SIG-M5 treated with dmso at 0.1 percent for 504 hours (cell line): ENCODE measurements around the gene CDAN1.
A peak's percentile ranks its signal among the peaks of the same experiment; 100 is the strongest.
"Not testable (repeated sequence)": the region's sequence is repeated elsewhere in the genome, so short reads cannot be mapped to it uniquely, and the experiment has no call there.

Experiments used
- DNase-seq: peaks from one replicate; lab custom pipeline; 2025; ENCODE audit not compliant: unreplicated experiment; lab: John Stamatoyannopoulos, UW

CDAN1 gene

DNA sequence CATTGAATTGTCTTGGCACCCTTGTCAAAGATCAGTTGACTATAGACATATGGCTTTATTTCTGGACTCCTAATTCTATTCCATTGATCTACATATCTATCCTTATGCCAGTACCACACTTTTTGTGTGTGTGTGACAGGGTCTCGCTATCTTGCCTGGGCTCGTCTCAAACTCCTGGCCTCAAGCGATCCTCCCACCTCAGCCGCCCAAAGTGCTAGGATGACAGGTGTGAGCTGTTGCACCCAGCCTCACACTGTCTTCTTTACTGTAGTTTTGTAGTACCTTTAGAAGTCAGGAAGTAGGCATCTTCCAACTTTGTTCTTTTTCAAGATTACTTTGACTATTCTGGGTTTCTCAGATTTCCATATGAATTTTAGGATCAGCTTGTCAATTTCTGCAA is 24.3 kb downstream of the CDAN1 start:
- no peak for DNase-seq

DNA sequence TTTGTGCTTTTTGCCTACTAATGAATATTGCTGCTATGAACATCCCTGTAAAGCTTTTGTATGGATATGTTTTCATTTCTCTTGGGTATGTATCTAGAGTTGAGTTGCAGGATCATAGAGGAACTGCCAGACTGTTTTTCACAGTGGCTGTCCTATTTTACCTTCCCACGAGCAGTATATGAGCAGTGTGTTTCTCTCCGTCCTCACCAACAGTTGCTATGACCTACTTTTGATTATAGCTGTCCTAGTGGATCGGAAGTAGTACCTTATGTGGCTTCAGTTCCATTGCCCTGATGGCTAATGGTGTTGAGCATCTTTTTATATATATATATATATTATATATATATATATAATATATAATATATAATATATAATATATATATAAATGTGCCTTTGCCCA is 25.2 kb downstream of the CDAN1 start:
- no peak for DNase-seq

DNA sequence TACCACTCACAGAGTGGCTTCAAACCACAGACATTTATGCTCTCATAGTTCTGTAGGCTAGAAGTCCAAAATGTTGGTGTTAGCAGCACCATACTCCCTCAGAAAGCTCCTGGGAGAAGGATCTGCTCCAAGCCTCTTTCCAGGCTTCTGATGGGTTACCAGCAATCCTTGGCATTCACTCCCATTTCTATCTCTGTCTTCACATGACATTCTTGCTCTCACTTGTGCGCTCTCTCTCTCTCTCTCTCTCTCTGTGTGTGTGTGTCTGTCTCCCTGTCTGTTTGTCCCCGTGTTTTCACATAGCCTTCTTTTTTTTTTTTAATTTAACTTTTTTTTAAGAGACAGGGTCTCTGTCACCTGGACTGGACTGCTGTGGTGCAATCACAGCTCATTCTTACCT is 26.3 kb downstream of the CDAN1 start:
- no peak for DNase-seq

DNA sequence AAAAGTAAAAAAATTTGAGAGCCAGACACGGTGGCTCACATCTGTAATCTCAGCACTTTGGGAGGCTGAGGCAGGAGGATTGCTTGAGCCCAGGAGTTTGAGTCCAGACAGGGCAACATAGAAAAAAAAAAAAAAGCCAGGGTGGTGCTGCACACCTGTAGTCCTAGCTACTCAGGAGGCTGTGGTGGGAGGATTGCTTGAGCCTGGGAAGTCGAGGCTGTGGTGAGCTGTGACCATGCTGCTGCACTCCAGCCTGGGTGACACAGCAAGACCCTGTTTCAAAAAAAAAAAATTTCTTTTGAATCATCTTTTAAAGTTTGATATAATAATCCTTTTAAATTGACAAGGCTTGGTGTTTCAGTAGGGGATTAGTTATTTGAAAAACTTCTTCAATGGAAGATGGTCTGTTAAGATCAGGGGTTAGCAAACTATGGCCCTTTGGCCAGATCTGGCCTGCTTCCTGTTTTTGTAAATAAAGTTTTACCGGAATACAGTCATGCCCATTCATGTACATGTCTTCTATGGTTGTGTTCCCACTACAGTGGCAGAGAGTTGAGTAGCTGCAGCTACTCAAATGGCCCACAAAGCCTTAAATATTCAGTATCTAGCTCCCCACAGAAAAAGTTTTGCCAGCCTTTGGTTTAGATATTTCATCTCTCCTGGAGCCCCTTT is 28.9 kb downstream of the CDAN1 start:
- no peak for DNase-seq

DNA sequence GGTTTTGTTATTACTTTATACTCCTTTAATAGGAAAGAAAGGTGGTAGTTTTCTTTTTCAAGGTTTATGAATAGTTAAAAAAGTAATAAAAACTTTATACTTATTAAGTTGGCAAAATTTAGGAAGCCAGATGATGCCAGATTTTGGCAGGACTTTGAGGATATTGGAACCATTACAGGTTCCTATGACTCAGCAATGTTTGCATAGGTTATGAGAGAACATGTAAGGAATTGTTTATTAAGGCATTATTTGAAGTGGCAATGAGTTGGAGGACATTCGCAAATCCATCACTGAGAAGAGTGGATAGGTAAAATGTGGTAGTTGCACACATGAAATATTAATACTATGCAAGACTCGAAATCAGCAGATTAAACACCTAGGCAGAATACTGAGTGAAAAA is 29.9 kb downstream of the CDAN1 start:
- DNase-seq: no peak

DNA sequence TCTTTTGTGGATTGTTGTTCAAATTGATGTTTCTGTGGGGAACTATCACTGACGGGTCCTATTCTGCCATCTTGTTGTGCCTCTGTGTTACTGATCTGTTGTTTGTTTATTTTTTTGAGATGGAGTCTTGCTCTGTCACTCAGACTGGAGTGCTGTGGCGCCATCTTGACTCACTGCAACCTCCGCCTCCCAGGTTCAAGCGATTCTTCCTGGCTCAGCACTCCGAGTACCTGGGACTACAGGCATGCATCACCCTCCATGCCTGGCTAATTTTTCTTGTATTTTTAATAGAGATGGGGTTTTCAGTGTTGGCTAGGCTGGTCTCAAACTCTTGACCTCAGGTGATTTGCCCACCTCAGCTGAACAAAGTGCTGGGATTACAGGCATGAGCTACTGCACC is 31.6 kb downstream of the CDAN1 start:
- no peak for DNase-seq

DNA sequence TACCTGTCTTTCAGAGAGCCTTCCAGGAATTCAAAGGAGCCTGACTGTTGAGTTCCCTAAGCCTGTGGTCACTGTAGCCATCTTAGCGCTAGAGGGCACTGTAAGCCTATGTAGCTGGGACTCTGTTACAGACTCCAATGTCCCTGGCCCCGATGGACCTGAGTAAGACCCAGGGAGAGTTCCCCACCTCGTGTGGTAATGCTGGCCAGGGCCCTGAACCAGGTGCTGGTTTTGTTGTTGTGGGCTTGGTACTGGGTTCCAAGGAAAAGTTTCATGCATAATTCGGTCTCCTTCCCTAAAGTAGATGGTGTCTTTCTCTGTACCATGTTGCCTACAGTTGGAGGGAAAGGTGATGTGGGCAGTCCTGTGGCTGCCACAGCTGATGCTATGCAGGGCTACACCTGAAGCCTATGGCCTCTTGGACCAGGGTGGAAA is 32.4 kb downstream of the CDAN1 start:
- peak; percentile 51 for DNase-seq

DNA sequence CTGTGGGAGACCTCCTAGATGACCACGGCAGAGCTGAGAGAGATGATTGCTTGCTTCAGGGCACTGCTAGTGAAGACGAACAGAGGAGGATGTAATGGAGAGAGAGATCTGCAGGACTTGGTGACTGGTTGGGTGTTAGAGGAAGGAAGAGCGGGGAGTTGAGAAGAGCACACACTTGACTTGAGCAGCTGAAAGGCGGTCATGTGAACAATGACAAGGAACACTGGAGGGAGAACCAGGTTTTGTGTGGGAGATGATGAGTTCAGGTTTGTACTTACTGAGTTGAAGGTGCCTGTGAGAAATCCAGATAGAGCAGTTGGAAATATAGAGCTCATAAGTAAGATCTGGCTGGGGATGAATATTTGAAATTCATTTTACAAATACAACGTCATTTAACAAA is 40.3 kb downstream of the CDAN1 start:
- no peak for DNase-seq

DNA sequence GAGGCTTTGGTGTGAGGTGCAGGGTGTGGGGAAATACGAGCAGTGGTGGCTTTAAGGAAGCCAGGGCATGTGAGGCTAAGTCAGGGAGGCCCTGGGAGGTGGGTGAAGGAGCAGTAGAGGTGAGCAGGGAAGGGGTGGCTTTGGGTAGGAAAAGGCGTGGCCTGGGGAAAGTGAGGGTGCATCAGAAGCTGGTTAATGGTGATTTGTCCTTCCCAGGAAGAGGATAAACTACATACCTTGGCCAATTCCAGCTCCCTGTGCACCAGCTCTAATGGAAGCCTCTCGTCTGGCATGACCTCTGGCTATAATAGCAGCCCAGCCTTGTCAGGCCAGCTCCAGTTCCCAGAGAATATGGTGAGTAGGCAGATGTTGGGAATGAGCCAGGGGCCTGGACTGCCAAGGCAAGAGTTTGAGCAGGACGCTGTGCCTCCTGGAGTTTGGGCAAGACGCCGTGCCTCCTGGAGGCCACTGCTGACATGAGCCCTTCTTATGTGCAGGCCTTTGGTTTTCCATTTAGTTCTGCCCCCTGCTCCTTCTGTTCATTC is 41.3 kb downstream of the CDAN1 start:
- no peak for DNase-seq

DNA sequence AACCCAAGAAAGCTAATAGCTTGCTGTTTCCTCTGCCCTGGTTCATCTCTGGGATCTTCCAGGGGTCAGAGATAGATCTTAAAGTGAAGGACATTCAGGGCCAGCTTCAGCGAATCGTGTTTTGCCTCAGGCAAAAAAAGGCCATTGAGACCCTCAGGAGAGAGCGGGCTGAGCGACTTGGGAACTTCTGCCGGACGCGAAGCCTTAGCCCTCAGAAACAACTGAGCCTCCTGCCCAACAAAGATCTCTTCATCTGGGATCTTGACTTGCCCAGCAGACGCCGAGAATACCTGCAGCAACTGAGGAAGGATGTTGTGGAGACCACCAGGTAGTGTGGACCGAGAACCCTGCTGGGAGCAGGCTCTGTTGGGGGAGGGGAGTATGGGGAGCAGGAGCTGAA is 42.5 kb downstream of the CDAN1 start:
- no peak for DNase-seq

DNA sequence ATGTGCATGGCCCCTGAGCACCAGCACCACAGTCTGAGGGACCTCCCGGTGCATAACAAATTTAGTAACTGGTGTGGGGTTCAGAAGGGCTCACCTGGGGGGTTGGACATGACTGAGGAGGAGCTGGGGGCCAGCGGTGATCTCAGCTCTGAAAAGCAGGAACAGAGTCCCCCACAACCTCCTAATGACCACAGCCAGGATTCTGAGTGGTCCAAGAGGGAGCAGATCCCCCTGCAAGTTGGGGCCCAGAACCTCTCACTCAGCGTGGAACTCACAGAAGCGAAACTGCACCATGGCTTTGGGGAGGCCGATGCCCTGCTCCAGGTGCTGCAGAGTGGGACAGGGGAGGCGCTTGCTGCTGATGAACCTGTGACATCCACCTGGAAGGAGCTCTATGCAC is 43.0 kb downstream of the CDAN1 start:
- no peak for DNase-seq

DNA sequence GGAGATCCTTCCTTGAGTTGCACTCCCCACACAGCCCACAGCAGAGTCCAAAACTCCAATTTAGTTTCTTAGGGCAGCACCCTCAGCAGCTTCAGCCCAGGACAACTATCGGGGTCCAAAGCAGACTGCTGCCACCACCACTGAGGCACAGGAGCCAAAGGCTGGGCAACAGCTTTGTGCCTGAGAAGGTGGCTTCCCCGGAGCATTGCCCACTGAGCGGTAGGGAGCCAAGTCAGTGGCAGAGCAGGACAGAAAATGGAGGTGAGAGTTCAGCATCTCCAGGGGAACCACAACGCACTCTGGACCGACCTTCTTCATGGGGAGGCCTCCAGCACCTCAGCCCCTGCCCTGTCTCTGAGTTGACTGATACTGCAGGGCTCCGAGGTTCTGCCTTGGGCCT is 43.4 kb downstream of the CDAN1 start:
- DNase-seq: no peak

DNA sequence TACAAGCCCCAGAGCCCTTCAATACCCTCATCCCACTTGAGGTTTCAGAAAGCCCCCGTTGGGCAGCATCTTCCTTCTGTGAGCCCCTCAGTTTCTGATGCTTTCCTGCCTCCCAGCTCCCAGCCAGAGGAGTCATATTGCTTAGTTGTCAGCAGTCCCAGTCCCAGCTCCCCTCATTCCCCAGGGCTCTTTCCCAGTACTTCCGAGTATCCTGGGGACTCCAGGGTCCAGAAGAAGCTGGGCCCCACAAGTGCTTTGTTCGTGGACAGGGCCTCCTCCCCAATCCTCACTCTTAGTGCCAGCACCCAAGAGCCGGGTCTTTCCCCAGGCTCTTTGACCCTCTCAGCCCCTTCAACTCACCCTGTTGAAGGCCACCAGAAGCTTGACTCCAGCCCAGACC is 43.9 kb downstream of the CDAN1 start:
- no peak for DNase-seq

DNA sequence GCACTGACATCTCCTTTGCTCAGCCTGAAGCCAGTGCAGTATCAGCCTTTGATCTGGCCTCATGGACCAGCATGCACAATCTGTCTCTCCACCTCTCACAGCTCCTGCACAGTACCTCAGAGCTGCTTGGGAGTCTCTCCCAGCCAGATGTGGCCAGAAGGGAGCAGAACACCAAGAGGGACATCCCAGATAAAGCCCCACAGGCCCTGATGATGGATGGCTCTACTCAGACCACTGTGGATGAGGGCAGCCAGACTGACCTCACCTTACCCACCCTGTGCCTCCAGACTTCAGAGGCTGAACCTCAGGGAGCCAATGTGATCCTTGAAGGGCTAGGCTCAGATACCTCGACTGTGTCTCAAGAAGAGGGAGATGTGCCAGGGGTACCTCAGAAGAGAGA is 44.4 kb downstream of the CDAN1 start:
- DNase-seq: no peak

DNA sequence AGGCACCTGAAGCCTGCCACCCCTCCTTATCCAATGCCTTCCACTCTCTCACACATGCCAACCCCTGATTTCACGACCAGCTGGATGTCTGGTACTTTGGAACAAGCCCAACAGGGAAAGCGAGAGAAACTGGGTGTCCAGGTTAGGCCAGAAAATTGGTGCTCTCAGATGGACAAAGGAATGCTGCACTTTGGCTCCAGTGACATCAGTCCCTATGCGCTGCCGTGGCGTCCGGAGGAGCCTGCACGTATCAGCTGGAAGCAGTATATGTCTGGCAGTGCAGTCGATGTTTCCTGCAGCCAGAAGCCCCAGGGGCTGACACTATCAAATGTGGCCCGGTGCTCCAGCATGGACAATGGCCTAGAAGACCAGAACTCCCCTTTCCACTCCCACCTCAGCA is 45.2 kb downstream of the CDAN1 start:
- no peak for DNase-seq

DNA sequence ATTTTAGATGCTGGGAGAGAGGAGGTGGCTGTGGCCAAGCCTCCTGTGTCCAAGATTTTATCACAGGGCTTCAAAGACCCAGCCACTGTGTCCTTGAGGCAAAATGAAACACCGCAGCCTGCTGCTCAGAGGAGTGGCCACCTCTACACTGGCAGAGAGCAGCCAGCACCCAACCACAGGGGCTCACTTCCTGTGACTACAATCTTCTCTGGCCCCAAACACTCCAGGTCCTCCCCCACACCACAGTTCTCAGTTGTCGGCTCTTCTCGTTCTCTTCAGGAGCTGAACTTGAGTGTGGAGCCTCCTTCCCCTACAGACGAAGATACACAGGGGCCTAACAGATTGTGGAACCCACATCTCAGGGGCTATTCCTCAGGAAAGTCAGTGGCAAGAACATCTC is 45.6 kb downstream of the CDAN1 start:
- DNase-seq: no peak

DNA sequence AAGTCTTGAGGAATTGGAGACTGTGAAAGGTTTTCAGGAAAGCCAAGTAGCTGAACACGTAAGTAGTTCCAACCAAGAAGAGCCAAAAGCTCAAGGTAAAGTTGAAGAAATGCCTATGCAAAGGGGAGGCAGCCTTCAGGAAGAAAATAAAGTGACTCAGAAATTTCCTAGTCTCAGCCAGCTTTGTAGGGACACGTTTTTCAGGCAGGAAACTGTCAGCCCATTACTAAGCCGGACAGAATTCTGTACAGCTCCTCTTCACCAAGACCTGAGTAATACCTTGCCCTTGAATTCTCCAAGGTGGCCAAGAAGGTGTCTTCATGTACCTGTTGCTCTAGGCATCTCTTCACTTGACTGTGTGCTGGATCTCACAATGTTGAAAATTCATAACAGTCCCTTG is 48.6 kb downstream of the CDAN1 start:
- no peak for DNase-seq

DNA sequence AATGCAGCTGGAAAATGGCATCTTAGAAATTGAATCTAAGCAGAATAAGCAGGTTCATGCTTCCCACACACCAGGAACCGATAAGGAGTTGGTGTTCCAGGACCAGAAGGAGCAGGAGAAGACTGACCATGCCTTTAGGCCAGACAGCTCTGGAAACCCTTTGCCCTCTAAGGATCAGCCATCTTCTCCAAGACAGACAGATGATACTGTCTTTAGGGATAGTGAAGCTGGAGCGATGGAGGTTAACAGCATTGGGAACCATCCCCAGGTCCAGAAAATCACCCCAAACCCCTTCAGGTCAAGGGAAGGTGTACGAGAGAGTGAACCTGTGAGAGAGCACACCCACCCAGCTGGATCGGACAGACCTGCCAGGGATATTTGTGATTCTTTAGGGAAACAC is 49.2 kb downstream of the CDAN1 start:
- DNase-seq: no peak

DNA sequence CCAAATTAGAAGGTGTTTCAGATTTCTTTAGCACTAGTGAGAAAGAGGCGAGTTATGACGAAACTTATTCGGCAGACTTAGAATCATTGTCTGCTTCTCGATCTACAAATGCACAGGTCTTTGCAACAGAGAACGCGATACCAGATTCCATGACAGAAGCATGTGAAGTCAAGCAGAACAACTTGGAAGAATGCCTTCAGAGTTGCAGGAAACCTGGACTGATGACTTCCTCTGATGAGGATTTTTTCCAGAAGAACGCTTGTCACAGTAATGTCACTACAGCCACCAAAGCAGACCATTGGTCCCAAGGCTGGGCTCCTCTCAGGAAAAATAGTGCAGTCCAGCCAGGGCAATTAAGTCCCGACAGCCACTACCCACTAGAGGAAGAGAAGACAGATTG is 50.6 kb downstream of the CDAN1 start:
- no peak for DNase-seq

DNA sequence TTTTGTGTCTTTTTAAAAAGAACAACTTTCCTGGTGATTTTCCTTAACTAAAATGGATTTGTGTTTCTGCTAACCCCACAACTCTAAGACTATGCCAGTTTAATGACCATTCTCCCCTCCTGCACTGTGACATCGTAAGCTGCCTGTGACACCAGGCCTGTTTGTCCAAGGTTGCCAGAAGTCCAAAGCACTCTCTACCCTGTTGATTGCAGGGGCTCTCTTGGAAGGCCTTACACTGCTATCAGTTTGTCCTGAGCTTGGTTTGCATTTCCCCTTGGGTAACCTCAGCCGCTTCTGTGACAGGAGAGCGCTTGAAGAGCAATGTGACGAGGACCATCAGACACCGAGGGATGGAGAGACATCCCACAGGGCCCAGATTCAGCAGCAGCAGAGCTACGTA is 55.8 kb downstream of the CDAN1 start:
- no peak for DNase-seq

DNA sequence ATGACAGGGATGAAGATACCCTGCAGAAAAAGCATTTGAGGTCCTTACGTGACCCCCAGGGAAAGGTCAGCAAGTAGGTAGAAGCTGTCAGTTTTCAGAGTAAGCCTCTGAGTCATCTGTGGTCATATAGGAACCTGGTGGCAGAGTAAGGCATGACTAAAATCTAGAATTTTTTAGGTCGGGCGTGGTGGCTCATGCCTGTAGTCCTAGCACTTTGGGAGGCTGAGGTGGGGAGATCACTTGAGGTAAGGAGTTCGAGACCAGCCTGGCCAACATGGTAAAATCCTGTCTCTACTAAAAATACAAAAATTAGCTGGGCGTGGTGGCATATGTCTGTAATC is 56.8 kb downstream of the CDAN1 start:
- DNase-seq: not testable (repeated sequence)

DNA sequence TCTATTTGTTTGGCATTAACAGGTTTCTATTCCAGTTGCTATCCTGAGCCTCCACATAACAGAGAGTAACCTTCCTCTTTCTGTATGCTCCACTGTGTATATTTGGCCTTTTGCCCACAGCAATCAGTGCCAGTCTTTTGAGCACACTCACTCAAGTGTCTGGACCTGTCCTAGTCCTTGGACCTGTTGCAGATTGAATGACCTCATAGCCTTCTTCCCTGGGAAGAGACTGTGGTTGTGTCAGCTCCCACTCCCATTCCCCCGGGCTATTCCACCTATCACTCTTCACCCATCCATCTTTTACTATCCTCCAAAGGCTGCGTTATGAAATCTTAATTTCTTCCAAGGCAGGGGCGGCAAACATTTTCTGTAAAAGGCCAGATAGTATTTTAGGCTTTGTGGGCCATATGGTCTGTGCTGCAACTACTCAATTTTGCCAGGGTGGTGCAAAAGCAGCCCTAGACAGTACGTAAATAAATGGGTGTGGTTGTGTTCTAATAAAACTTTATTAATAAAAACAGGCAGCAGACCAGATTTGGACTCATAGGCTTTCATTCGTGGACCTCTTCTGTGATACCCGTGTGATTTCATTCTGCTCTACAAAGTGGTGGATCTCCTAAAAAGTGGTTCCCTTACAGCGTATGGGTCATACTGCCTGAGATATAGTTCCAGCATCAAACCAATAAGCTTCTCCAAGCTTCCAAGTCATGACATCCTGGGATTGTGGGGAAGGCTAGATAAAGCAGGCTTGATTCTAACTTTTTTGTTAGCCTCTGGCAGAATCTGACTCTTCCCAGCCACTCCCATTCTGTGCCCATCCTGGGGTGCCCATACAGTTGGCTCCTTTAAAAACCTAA is 57.4 kb downstream of the CDAN1 start:
- DNase-seq: no peak

DNA sequence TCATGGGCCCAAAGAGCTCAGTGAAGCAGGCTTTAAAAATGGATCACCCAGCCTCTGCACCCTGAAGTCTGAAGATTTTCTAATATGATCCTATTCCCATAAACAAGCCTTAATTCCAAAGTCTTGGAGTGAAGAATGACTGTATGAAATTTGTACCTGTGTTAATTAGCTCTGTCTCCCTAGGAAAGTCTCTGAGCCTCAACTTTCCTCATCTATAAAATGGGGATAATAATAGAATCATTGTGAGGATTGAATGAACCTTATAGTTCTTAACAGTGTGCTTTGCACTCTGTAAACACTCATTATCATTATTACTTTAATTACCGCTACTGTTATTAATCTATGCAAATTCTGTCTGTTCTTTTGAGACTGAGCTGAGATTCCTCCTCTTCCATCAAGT is 61.9 kb downstream of the CDAN1 start:
- no peak for DNase-seq
